HCT116 (cell line): ENCODE measurements around the gene SLC22A5. TPM values are rescaled to one million over a fixed set of nuclear protein-coding genes. Genes with fewer than 3 reads are reported as not detected.
A peak's percentile ranks its signal among the peaks of the same experiment; 100 is the strongest.

Experiments
- ATAC-seq: fragments of 200-7000 bp; cut with Tn5 transposase; 2 replicates; pipeline ENCODE4 v1.9.1; 2020; ENCODE audit warnings: mild to moderate bottlenecking, moderate library complexity
- BruUV-seq: library from RNA; stranded (reverse); fragments of 400-500 nt; replicated peaks from 2 replicates; lab custom pipeline; 2021; lab: Mats Ljungman, UMichigan
- CTCF ChIA-PET: fragments of 300-600 bp; sonication (Branson Sonifier 250); formaldehyde crosslinking; loops from one replicate; lab custom pipeline; 2021; ENCODE audit warnings: antibody characterized with exemption; lab: Charles Lee
- POLR2A ChIA-PET: fragments of 300-600, 350-600 bp; sonication (Branson Sonifier 250); formaldehyde crosslinking; loops from one replicate; lab custom pipeline; 2021; ENCODE audit warnings: antibody characterized with exemption; lab: Charles Lee
- RAD21 ChIA-PET, 2 experiments: fragments of 300-600 bp; sonication (Branson Sonifier 250); formaldehyde crosslinking; loops; one replicate each; lab custom pipeline; 2023; ENCODE audit warnings: low total read pairs in 2 of 2; ENCODE audit not compliant: uncharacterized antibody in 2 of 2, unreplicated experiment in 2 of 2, low non-redundant PET in 1 of 2; lab: Charles Lee
- DNase-seq: peaks from one replicate; pipeline ENCODE4 v3.0.0-alpha.2; 2010; ENCODE audit warnings: low read depth, low spot score
- H2AFZ ChIP-seq: fragments of 200-600 bp; shearing (Covaris generic), sonication (generic); 2 replicates; pipeline ENCODE4 v1.6.1; 2017; ENCODE audit warnings: low read depth, mixed run types, mixed read lengths, antibody characterized with exemption, low read length; ENCODE audit not compliant: poor library complexity, severe bottlenecking
- H3K27ac ChIP-seq: 2 replicates; pipeline ENCODE4 v1.5.1; 2012; ENCODE audit warnings: low read depth, low read length
- H3K27me3 ChIP-seq: fragments of 200-600 bp; sonication (generic); 2 replicates; pipeline ENCODE4 v1.6.1; 2016; ENCODE audit warnings: mixed run types, low read length, mixed read lengths; ENCODE audit not compliant: insufficient read depth
- H3K36me3 ChIP-seq, 2 experiments: fragments of 200-500 bp in 1 of 2; fragments of 200-600 bp in 1 of 2; sonication (Bioruptor generic) in 1 of 2; sonication (generic) in 1 of 2; 2 replicates each; pipeline versions ENCODE4 v1.5.1 to v1.6.1; 2014 to 2016; ENCODE audit warnings: low read length in 2 of 2, inconsistent platforms in 1 of 2, mixed read lengths in 1 of 2, mixed run types in 1 of 2; ENCODE audit not compliant: insufficient read depth in 2 of 2, control insufficient read depth in 1 of 2
- H3K4me1 ChIP-seq, 2 experiments: fragments of 200-600 bp in 1 of 2; sonication (generic) in 1 of 2; 2 replicates each; pipeline versions ENCODE4 v1.5.1 to v1.6.1; 2012 to 2017; ENCODE audit warnings: low read length in 2 of 2, inconsistent platforms in 1 of 2, mild to moderate bottlenecking in 1 of 2, mixed read lengths in 1 of 2, mixed run types in 1 of 2, moderate library complexity in 1 of 2; ENCODE audit not compliant: insufficient read depth in 2 of 2, control insufficient read depth in 1 of 2
- H3K4me2 ChIP-seq: fragments of 200-600 bp; sonication (generic); 2 replicates; pipeline ENCODE4 v1.6.1; 2017; ENCODE audit warnings: mixed run types, low read length, mixed read lengths
- H3K4me3 ChIP-seq, 2 experiments: fragments of 200-600 bp in 1 of 2; sonication (generic) in 1 of 2; replicated peaks in 1 of 2; 2 replicates each; pipeline ENCODE4 v1.5.1; 2011 to 2016; ENCODE audit warnings: low read length in 2 of 2, control low read depth in 1 of 2, low read depth in 1 of 2, mild to moderate bottlenecking in 1 of 2, mixed read lengths in 1 of 2, mixed run types in 1 of 2
- H3K79me2 ChIP-seq: fragments of 200-600 bp; sonication (generic); 2 replicates; pipeline ENCODE4 v1.6.1; 2017; ENCODE audit warnings: mild to moderate bottlenecking, mixed run types, low read length, moderate library complexity, mixed read lengths; ENCODE audit not compliant: insufficient read depth
- H3K9ac ChIP-seq: fragments of 200-600 bp; sonication (generic); 2 replicates; pipeline ENCODE4 v1.6.1; 2016; ENCODE audit warnings: low read length, mixed read lengths
- H3K9me2 ChIP-seq: fragments of 200-600 bp; sonication (generic), shearing (Covaris generic); 2 replicates; pipeline ENCODE4 v1.6.1; 2017; ENCODE audit warnings: mixed run types, mild to moderate bottlenecking, moderate library complexity; ENCODE audit not compliant: insufficient read depth
- H3K9me3 ChIP-seq, 2 experiments: fragments of 200-500 bp in 1 of 2; fragments of 200-600 bp in 1 of 2; sonication (Bioruptor generic) in 1 of 2; sonication (generic) in 1 of 2; 2 replicates each; pipeline ENCODE4 v1.6.1; 2014 to 2017; ENCODE audit warnings: low read length in 2 of 2, mixed read lengths in 2 of 2, inconsistent platforms in 1 of 2, low read depth in 1 of 2, mild to moderate bottlenecking in 1 of 2, mixed run types in 1 of 2, moderate library complexity in 1 of 2; ENCODE audit not compliant: control insufficient read depth in 1 of 2, insufficient read depth in 1 of 2
- H4K20me1 ChIP-seq: fragments of 200-600 bp; sonication (generic), shearing (Covaris generic); 2 replicates; pipeline ENCODE4 v1.6.1; 2017; ENCODE audit warnings: mixed run types, mild to moderate bottlenecking, moderate library complexity; ENCODE audit not compliant: insufficient read depth
- ATF3 ChIP-seq: IDR thresholded peaks from 2 replicates; pipeline ENCODE4 v1.6.1; 2012
- CBX3 ChIP-seq: IDR thresholded peaks from 2 replicates; pipeline ENCODE4 v1.6.1; 2012; ENCODE audit warnings: low read depth
- CEBPB ChIP-seq: IDR thresholded peaks from 2 replicates; pipeline ENCODE4 v1.6.1; 2012; ENCODE audit warnings: low read depth
- CTCF ChIP-seq, 3 experiments: fragments of 200-600 bp in 1 of 3; sonication (generic) in 1 of 3; IDR thresholded peaks in 2 of 3; conservative IDR thresholded peaks in 1 of 3; 2 replicates each; pipeline ENCODE4 v1.5.1; 2012 to 2017; ENCODE audit warnings: low read depth in 2 of 3, low read length in 2 of 3, antibody characterized with exemption in 1 of 3, borderline replicate concordance in 1 of 3, control low read depth in 1 of 3, mild to moderate bottlenecking in 1 of 3, mixed read lengths in 1 of 3, mixed run types in 1 of 3, moderate library complexity in 1 of 3; ENCODE audit not compliant: insufficient read depth in 1 of 3
- EGR1 ChIP-seq: IDR thresholded peaks from 2 replicates; pipeline ENCODE4 v1.6.1; 2012; ENCODE audit warnings: low read depth
- ELF1 ChIP-seq: IDR thresholded peaks from 2 replicates; pipeline ENCODE4 v1.6.1; 2012; ENCODE audit warnings: low read depth, borderline replicate concordance
- EZH2 ChIP-seq: fragments of 200-600 bp; sonication (generic); IDR thresholded peaks from 2 replicates; pipeline ENCODE4 v1.6.1; 2017; ENCODE audit warnings: antibody characterized with exemption, mixed run types
- FOSL1 ChIP-seq: IDR thresholded peaks from 2 replicates; pipeline ENCODE4 v1.6.1; 2012; ENCODE audit warnings: low read depth
- JUND ChIP-seq: IDR thresholded peaks from 2 replicates; pipeline ENCODE4 v1.6.1; 2012
- POLR2A ChIP-seq: IDR thresholded peaks from 2 replicates; pipeline ENCODE4 v1.7.0; 2011; ENCODE audit warnings: borderline replicate concordance; ENCODE audit not compliant: insufficient read depth, insufficient read length; ENCODE audit errors: extremely low read depth
- POLR2AphosphoS5 ChIP-seq: IDR thresholded peaks from 2 replicates; pipeline ENCODE4 v1.6.1; 2011; ENCODE audit warnings: mild to moderate bottlenecking, low read depth, low read length, moderate library complexity
- SIN3A ChIP-seq: IDR thresholded peaks from 2 replicates; pipeline ENCODE4 v1.6.1; 2012; ENCODE audit warnings: low read depth
- SRF ChIP-seq: IDR thresholded peaks from 2 replicates; pipeline ENCODE4 v1.6.1; 2012; ENCODE audit warnings: low read depth
- TCF7L2 ChIP-seq: IDR thresholded peaks from 2 replicates; pipeline ENCODE4 v1.7.0; 2011; ENCODE audit warnings: borderline replicate concordance, inconsistent platforms; ENCODE audit not compliant: insufficient read depth, insufficient read length; ENCODE audit errors: extremely low read depth
- YY1 ChIP-seq: IDR thresholded peaks from 2 replicates; pipeline ENCODE4 v1.6.1; 2011; ENCODE audit warnings: low read length, low read depth, moderate library complexity, mild to moderate bottlenecking; ENCODE audit not compliant: insufficient replicate concordance; ENCODE audit errors: extremely low read depth
- ZBTB33 ChIP-seq: IDR thresholded peaks from 2 replicates; pipeline ENCODE4 v1.6.1; 2011; ENCODE audit warnings: mild to moderate bottlenecking, low read length, moderate library complexity; ENCODE audit not compliant: insufficient replicate concordance; ENCODE audit errors: extremely low read depth
- ZFX ChIP-seq: fragments of 450-650 bp; IDR thresholded peaks from 2 replicates; pipeline ENCODE4 v1.6.1; 2017
- ZNF274 ChIP-seq: fragments of 200-500 bp; sonication (Bioruptor generic); IDR thresholded peaks from 2 replicates; pipeline ENCODE4 v1.6.1; 2014; ENCODE audit warnings: mild to moderate bottlenecking, low read depth, low read length, inconsistent platforms
- intact Hi-C: fragments of 100-400 bp; cut with micrococcal nuclease; formaldehyde crosslinking; loops from 2 replicates; pipeline ENCODE4 v1.10.0; 2022
- total RNA-seq: library from RNA; stranded (reverse); gene quantifications from one replicate; pipeline ENCODE4 v1.2.1, GENCODE V29; 2021; ENCODE audit not compliant: unreplicated experiment

SLC22A5 gene
- total RNA-seq, 1 experiment from 2014 or later, result 9.9 TPM

GRCh38 chr5:132387640-132388117 lies 18.2 kb downstream of the SLC22A5 start:
- H4K20me1 ChIP-seq, result no peaks in the 10 kb centered on the region
- no peaks in the 10 kb centered on the region for H3K9me3 ChIP-seq
- ChIA-PET CTCF (interaction anchor here (0.6 to 3.9 kb wide), 12 partner anchors 12 to 1213 kb away, joined by 3 to 37 read pairs (median 5); no protein-coding TSS in a partner anchor), POLR2A (interaction anchor here (1.3 to 2.2 kb wide), 5 partner anchors 27 to 113 kb away, joined by 3 to 9 read pairs (median 4); partner anchors contain the start of gene IRF1), RAD21 (interaction anchor here (0.7 to 3.0 kb wide), 9 partner anchors 27 to 117 kb away, joined by 3 to 13 read pairs (median 6); partner anchors contain the start of gene IRF1 (in 1 of the 2))
- intact Hi-C loops, result loop anchor here (1.0 to 10.0 kb wide), 5 partner anchors 23 to 857 kb away; no protein-coding TSS in a partner anchor
- no peaks in the 10 kb centered on the region for H3K9me2 ChIP-seq
- peak; percentile 51 for ATAC-seq
- TF ChIP-seq CTCF (IDR thresholded peaks at IDR 0.05 in 2 of 3, conservative IDR thresholded peaks at IDR 0.05 in 1 of 3; ENCODE audit: borderline replicate concordance in 1 of 3, insufficient read depth in 1 of 3, low read depth in 2 of 3, low read length in 2 of 3) (no peak), ELF1 (no peak), FOSL1 (no peak), POLR2A (no peak), YY1 (peak; percentile 59), TCF7L2 (peak; percentile 91), EZH2 (no peak), ATF3 (no peak), CEBPB (no peak), EGR1 (no peak), ZBTB33 (no peak), POLR2AphosphoS5 (peak; percentile 71), ZFX (no peak), ZNF274 (no peak), JUND (no peak), CBX3 (no peak), SIN3A (no peak), SRF (no peak)
- no peaks in the 10 kb centered on the region for H3K79me2 ChIP-seq
- no peak overlapping the region for H2AFZ ChIP-seq
- peak overlapping the region; percentile 61 for H3K9ac ChIP-seq
- no peaks in the 10 kb centered on the region for H3K36me3 ChIP-seq
- DNase-seq, result peak; percentile 81
- H3K4me2 ChIP-seq, result peak overlapping the region; percentile 73
- H3K4me1 ChIP-seq, result peaks cover 44 to 61% of the 10 kb centered on the region in 2 experiments
- H3K27ac ChIP-seq, result peak overlapping the region; percentile 80
- BruUV-seq, result no TSS peak
- H3K27me3 ChIP-seq, result no peaks in the 10 kb centered on the region
- peak overlapping the region; percentile 26 to 42 for H3K4me3 ChIP-seq
